Stimulated activated naive CD8-positive, alpha-beta T cell treated with anti-CD3 and anti-CD28 coated beads, Interleukin-15, Interleukin-2, amounts not matched to agents 100 U/mL and 50 U/mL, for 24 hours (primary cell): ENCODE results near the gene DTNA.

Experiments
- ATAC-seq: fragments of 150-1000 bp; cut with Tn5 transposase; one replicate; pipeline ENCODE4 v1.10.0; 2021
- DNase-seq: peaks from one replicate; pipeline ENCODE4 v3.0.0; 2021

DTNA gene

GRCh38 chr18:34771958-34772357 is 61.9 kb downstream of the DTNA start:
- ATAC-seq (no peak), DNase-seq (no peak)

GRCh38 chr18:34772887-34773286 is 62.8 kb downstream of the DTNA start:
- DNase-seq (no peak), ATAC-seq (no peak)

DNA sequence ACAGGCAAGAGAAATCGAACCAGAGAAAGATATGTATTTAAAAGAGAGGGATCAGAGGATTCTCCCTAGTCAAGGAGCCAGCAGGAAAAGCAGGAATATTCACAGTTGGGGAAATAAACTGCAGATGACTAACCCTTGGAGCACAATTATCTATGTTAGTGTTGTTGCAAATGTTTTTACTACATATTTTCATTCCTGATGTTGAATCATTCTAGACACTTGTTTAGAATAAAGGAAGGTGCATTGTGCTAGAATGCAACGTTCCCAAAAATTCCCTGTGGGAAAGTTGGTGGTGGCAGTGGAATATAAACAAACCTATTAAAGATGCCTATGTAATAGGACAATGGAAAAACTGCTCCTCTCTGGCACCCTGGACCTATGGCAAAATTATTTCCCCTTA is 63.3 kb downstream of the DTNA start:
- DNase-seq = no peak
- no peak for ATAC-seq

DNA sequence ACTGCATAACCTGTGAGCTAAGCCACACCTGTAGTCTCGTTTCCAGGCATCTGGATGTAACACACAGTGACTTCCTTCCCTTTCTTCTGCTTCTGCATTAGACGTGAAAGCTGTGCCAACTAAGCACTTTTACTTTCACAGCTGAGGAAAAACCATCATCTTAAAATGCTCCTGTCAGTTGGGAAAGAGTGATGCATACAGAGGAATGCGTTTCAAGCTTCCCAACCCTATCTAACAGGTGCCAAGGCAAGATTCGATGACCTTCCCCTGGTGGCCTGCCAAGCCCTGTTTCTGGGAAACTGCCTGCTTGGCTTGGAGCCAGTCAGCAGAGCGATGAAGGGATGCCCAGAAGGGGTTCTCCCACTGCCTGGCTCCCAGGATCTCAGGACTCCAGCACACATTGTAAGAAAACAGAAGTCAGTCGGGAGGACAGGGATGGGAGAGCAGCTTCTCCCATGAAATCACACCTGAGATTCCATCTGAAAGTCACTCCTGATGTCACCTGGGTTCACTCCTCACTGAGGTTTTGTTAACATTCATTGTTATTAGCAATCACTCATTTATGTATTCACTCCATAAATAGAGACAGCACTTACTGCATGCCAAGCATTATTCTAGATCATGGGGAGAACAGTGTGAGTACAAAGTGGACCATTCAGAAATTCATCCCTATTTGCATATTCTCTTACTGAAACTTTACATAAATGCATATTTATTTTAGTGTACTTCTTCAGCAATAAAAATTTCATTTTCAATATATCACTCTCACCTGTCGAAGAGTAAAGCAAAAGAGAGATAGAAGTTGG is 64.1 kb downstream of the DTNA start:
- DNase-seq (no peak), ATAC-seq (no peak)

GRCh38 chr18:34775461-34775860 is 65.4 kb downstream of the DTNA start:
- ATAC-seq (no peak), DNase-seq (no peak)

GRCh38 chr18:34779112-34779511 is 69.0 kb downstream of the DTNA start:
- DNase-seq = no peak
- ATAC-seq = no peak

- DNase-seq (no peak), ATAC-seq (no peak)
Measured at GRCh38 chr18:34780856-34781255, 70.8 kb downstream of the DTNA start.

DNA sequence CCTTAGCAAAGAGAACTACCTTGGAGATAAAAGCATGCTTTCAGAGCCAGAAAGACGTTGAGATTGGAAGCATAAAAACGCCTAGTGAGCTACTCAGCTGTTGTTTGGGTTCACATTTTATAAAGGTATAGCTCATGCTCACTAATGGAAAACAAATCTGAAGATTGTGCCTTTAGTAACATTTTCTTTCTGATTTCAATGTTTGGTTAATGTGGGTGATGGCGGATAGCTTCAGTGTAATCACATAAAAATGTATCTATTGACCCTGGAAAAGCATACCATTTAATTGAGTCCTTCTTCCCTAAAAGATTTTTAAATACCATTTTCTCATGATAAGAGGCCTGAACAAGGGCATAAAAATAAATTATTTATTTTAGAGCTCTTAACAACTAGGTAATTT is 73.4 kb downstream of the DTNA start:
- no peak for ATAC-seq
- DNase-seq = no peak

- ATAC-seq (no peak), DNase-seq (no peak)
Measured at GRCh38 chr18:34786162-34786741, 76.2 kb downstream of the DTNA start.

DNA sequence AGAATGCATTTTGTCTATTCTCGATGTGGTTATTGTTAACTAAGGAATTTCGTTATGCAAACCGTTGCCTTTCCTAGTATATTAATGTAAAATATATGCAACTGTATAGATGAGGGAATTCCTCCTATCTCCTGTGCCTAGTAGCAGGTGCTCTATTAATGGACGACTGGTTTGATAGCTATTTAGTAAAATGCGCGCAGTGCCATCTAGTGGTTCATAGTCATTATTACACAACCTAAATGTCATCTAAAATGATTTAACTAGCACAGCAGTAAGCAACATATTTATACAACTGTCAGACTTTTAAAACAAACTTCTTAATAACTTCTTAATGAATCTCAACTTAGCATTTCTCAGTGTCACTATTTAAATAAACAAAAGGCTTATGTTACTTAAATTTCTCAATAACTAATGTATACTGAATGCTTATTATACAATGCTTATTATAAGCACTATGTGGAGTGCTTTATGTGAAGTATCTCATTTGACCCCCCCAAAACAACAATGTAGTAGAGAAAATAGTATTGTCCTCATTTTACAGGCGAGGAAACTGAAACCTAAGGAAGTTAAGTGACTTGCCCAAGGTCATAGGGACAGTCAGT is 77.9 kb downstream of the DTNA start:
- ATAC-seq (peak; percentile 52), DNase-seq (peak; percentile 28)

- DNase-seq (no peak), ATAC-seq (peak; percentile 49)
Measured at GRCh38 chr18:34789768-34790344, 79.8 kb downstream of the DTNA start.

DNA sequence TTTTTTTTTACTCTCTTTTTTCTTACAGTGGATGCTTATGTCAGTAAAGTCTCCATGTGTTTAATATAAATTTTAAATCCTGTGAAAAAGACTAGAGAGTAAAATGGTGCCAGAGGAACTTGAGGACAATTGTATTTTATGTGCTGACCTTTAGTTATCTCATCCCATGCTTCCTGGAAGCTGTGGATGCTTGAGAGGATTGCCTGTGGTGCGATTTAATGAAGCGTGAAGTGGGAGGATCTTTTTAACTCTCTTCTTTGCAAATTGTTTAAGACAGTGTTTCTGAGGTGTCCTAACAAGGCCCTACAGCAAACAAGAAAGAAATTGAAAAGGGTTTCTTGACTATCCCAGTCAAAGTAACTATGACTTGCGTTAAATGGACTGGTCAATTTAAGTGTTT is 84.2 kb downstream of the DTNA start:
- ATAC-seq (no peak), DNase-seq (no peak)

- DNase-seq (no peak), ATAC-seq (no peak)
Measured at GRCh38 chr18:34795070-34795732, 85.1 kb downstream of the DTNA start.

GRCh38 chr18:34796035-34796657 is 86.0 kb downstream of the DTNA start:
- DNase-seq (no peak), ATAC-seq (no peak)

GRCh38 chr18:34799291-34799690 is 89.2 kb downstream of the DTNA start:
- no peak for ATAC-seq
- no peak for DNase-seq

- DNase-seq (no peak), ATAC-seq (no peak)
Measured at GRCh38 chr18:34800381-34800780, 90.3 kb downstream of the DTNA start.

GRCh38 chr18:34801774-34802173 is 91.7 kb downstream of the DTNA start:
- ATAC-seq = peak; percentile 40
- no peak for DNase-seq

DNA sequence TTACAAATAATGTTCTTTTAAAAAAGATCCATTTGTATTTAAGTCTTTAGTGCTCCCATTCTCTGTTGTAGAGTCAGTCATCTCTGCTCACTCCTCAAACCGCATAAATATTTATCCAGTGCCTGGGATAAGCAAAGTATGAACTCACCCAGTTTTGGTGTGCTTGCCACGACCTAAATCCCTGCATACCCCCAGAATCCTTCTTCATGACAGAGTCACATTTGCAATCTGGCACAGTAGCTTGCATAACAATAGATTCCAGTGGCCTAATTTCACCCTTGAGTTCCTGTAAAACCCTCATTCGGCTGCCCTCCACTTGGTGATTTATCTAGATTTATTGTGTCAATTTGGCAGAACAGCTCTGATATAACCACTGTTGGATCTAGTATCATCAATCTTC is 92.9 kb downstream of the DTNA start:
- ATAC-seq (no peak), DNase-seq (no peak)

DNA sequence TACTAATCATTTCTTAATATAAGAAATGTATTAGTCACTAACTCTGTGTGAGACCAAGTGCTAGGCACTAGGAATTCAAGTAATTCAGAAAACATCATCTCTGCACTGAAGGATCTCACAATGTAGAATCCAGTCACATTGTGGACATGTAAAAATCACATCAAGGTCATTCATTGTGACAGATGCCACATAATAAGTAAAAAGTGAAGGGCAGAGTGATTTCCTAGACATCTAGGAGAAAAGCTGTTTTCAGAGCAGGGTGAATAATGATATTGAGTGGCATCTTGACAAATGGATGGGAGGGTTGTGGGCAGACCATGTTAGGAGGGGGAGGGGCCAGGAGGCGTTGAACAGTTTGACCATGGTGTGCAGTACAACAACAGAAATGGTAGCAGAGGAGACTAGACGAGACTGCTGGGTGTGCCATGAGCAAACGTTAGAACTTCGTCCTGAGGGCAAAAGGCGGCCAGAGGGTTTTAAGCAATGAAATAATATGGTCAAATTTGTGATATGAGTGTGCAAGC is 93.8 kb downstream of the DTNA start:
- ATAC-seq (no peak), DNase-seq (no peak)

DNA sequence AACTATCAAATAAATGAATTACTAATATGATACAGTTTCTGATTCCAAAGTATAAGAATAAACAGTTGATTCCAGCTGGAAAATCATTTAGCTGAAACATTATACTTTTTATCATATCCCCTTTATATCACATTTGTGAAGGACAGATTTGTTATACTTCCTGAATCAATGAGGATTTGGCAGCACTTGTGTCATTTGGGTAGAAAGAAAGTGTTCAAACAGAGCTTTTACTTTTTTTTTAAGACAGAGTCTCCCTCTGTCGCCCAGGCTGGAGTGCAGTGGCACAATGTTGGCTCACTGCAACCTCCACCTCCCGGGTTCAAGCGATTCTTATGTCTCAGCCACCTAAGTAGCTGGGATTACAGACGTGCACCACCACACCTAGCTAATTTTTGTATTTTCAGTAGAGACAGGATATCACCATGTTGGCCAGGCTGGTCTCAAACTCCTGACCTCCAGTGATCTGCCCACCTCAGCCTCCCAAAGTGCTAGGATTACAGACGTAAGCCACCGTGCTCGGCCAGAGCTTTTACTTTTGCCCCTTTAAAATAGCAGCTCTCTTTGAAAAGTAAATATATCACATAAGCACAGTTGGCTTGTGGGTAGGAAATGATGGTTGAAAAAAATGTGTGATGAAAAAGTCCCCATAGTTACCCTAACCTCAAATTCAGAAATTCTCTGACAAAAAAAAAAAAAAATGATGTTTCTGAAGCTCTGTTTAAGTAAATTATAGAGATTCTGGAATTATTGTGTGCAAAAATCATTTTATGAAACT is 95.2 kb downstream of the DTNA start:
- ATAC-seq (no peak), DNase-seq (no peak)

DNA sequence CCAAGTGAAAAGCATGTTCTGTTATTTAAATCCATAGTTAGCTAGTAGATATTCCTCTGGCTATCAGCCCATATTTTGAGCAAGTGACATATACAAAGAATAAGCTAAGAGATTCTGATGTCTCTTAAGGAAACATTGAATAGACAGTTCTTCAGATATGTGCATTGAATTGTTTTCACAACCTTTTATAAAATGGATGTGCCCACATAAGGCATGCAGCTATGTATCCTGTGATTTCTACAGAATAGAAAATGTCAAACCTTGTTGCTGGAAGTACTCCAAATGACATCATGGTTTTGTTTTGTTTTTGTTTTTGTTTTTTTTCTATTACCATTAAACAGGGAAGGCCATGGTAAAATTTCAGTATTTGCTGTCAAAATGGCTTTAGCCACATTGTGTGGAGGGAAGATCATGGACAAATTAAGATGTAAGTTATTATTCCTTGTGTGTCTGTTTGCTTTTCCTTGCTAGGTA is 95.8 kb downstream of the DTNA start:
- no peak for ATAC-seq
- no peak for DNase-seq
